ENCODE measurements around the gene SNED1.

The SNED1 gene

DNA sequence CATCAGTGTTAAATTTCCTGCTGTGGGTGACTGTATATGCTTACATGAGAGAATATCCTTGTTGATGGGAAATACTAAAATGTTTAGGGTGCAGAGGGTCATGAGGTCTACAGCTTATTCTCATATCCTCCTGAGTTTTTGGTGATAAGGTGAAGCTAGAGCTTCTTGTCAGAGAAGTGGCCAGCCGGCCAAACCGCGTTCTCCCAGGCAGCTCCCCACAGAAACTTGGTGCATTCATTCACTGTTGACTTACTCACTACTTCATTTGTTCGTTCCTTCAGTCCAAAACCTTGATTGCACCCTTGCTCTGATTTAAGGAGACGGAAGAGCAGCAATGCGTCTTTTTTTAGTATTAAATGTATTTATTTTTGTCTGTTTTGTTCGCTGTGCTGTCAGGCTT is 8.7 kb downstream of the SNED1 start:
- no peak for DNase-seq

DNA sequence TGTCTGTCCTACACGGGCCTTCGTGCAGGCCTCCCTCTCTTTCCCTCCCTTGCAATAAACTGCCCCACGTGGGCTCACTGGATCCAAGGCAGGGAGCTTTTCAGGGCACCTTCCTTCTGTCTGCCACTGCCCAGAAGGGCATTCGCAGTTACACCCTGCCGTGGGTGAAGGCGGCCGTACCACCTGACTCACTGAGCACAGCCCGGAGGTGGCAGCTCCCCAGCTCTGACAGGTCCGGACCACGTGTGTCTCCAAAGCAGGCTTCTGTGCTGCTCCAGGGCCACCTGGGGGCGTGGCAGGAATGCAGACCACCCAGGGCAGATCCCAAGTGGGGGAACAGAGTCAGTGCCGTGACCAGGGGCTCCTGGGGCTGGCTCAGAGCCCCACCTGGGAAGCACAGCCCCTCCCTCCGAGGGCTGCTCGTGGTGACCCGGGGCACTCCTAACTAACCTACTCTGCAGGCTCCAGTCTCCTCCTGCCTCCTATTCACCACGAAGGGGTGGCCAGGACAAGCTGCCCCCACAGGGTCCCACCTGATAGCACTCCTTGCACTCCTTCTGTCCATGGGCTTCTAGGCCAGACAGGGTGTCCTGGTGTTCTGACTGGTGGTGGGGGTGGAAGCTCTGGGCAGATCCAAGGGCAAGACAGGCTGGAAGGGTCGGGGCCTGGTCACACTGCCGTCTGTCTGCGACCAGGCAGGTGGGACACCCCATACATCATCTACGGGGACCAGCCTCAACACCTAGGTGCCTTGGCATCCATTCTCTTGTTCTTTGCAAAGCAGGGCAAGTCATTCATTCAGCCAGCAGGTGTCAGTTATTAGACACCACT is 9.7 kb downstream of the SNED1 start:
- no peak for DNase-seq

- DNase-seq = no peak
These were observed 10.3 kb downstream of the SNED1 start for GRCh38 chr2:241008711-241009121.

DNA sequence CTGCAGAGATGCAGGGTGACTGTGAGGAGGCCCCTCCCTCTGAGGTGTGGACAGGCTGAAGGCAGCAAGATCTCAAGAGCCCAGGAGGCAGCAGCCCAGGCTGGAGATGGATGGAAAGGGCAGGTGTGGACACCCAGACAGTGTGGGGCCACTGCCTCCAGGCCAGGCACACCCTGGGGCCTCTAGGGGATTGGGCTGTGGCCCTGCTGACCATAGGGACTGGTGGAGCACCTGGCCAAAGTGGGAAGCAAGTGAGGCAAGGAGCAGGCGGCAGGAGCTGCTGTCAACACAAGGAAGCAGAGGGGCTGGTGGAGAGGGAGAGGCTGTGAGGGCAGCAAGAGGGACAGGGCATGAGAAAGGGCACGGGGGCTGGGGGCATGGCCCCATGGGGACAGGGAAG is 10.8 kb downstream of the SNED1 start:
- no peak for DNase-seq

GRCh38 chr2:241009601-241010530 is 11.4 kb downstream of the SNED1 start:
- DNase-seq = no peak

DNA sequence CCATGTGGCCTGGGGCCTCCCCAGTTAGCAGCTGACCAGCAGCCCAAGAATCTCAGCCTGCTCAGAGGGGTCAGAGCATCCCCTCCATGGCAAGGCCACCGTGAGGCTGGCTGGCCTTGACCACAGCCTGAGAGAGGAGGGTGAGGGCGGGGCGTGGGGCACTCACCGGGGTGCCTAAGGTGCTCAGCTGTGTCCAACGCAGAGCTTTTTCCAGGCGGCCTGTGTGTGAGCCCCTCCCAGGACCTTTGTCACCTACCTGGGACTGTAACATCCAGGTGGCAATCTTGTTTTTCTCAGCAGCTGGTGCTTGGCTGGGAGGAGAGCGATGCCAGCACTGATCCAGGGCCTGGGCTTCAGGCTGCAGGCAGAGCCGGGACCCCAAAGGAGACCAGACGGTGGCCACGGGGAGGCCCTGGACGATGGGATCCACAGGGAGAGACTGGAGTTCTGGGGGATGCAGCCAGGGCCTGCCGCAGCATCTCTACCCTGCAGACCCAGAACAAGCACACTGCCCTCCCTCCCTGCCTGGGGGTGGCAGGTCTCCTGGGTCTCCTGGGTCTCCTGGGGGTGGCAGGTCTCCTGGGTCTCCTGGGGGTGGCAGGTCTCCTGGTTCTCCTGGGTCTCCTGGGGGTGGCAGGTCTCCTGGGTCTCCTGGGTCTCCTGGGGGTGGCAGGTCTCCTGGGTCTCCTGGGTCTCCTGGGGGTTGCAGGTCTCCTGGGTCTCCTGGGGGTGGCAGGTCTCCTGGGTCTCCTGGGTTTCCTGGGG is 12.3 kb downstream of the SNED1 start:
- DNase-seq = no peak

GRCh38 chr2:241011296-241011600 is 12.8 kb downstream of the SNED1 start:
- DNase-seq = no peak

- DNase-seq = no peak
These were observed 13.5 kb downstream of the SNED1 start for GRCh38 chr2:241011751-241012510.

DNA sequence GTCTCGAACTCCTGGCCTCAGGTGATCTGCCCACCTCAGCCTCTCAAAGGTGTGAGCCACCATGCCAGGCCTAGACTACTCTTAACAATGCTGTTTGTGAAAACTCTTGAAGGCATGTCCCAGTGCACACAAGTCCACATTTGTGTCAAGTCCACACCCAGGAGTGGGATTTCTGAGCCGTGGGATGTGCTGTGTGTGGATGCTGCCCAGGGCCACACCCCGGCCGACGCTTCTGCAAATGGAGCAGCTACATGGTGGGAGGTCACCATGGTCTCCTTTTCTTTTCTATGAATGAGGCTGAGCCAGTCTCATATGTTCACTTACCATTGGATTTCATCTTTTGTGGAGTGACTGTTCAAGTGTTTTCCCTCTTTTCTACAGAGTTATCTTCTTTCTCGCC is 15.8 kb downstream of the SNED1 start:
- DNase-seq = no peak

GRCh38 chr2:241014764-241015163 is 16.3 kb downstream of the SNED1 start:
- no peak for DNase-seq

DNA sequence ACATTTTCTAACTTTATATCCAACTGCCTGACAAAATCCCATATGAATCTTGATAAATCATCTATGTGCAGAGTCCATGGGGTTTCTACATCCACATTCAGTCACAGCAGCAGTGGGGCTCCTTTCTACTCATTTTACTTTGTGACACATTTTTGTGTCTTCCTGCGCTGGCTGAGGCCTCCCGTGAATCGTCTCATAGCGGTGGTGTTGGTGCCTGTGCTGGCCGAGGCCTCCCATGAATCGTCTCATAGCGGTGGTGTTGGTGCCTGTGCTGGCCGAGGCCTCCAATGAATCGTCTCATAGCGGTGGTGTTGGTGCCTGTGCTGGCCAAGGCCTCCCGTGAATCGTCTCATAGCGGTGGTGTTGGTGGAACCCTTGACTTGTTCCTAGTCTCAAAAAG is 17.0 kb downstream of the SNED1 start:
- no peak for DNase-seq

DNA sequence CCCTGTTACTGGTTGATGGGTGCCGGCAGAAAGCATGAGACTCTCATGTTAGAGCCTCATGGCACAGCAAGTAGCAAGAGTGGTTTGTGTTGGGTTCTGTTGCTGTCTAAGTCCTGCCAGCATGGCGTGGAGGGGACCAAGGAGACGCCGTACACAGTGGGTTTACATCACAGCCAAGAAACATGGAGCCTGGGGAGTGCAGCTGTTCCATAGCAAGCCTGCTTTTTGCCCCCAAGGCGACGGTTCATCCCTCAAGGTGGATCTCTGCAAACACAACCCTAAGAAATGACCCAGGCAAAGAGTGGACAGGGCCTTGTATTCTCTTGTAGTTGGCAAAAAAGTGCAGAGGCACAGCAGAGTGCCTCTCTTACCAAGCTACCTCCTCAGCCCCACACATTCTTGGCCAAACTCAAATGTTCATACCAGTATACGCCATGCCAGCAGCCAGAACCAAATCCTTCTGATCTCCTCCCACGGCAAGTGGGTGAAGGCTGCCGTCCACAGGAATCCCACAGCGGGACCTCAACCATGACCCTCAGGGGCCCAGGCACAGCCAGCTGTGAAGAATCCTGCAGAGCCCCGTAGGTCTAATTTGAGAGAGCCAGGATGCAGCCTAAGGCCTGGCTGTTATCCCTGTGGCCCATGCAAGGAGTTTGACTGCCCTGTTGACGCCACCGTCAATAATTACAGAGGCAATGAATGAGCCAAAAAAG is 19.0 kb downstream of the SNED1 start:
- no peak for DNase-seq

DNA sequence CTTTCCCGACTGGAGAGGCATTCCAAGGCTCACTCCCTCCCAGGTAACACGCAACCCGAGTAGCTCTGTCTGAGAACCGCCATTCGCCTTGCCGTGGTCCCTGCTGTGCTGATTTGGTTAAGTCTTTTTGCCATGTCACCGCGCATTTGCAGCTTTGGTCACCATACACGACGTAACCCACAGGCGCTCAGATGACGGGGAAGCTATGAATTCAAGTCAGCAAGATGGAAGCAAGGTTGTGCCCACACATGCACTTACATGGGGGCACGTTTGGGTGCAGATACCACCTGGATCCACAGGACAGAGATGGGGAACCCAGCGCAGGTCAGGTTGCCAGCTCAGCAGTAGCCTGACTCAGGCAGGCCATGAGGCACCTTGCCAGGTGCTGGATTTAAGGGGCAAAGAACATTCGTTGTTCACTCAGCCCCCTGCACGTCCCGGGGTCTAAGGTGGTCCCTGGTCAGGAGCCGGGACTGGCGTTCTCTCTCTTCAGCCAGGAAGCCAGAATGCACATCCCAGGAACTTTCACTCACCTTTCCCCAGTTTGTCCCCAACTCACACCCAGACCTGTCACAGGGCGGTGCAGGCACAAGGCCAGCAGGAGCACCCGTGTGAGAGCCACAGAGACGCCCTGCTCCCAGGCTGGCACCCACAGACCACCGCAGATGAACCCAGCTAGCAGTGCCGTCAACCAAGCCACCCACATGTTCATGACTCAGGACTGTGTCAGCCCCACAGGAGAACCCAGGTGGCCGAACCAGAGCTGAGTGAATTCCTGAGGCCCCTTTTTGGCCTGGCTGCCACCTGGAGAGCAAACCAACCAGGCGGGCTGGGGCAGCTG is 19.9 kb downstream of the SNED1 start:
- DNase-seq = no peak

GRCh38 chr2:241019441-241020139 is 21.2 kb downstream of the SNED1 start:
- DNase-seq = no peak

DNA sequence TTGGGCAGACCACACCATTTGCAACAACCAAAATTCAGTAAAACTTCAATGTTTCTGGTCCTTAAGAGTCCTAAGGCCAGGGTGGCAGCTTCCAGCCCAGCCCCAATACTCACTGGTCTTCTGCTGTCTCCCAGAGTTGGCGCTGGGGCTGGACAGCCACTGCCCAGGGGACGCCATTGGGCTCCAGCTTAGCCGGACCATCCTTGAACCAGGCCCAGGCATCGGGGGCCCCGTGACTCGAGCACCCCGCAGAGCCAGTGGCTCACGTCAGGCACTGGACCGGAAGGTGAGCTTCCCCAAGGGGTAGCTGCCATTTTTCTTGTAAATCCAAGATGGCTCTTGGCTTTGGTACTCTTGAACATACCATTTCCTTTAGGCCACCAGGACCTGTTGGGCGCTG is 21.8 kb downstream of the SNED1 start:
- DNase-seq = no peak

- DNase-seq = no peak
These were observed 22.3 kb downstream of the SNED1 start for GRCh38 chr2:241020629-241021190.

DNA sequence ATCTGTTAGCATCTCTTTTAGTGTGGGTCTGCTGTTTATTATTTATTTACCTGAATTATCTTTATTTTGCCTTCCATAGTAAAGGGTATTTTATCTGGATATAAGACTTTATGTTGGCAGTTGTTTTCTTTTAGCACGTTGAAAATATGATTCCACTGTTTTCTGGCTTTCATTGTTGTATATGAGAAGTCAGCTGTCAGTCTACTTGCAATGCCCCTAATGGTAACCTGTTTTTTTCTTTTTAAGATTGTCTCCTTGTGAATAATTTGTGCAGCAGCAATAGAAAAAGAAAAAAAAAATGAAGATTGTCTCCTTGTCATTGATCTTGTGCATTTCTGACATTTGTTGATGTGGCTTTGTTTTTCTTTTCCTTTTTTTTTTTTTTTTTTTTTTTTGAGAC is 27.2 kb downstream of the SNED1 start:
- DNase-seq = no peak

GRCh38 chr2:241029599-241030332 is 31.3 kb downstream of the SNED1 start:
- no peak for DNase-seq

GRCh38 chr2:241030333-241030680 is 31.9 kb downstream of the SNED1 start:
- no peak for DNase-seq

Measured in NCI-H1105 treated with DMSO at 0.1 percent for 48 hours (cell line).